Progenitor cell of endocrine pancreas (in vitro differentiated cells): Measurements from ENCODE around the gene STX10. TPM values are rescaled to one million over a fixed set of nuclear protein-coding genes. Genes with fewer than 3 reads are reported as not detected.

Experiments used
- DNase-seq: peaks from one replicate; pipeline ENCODE4 v3.0.0; 2021; ENCODE audit warnings: low spot score; ENCODE audit not compliant: unreplicated experiment
- H3K27ac Mint-ChIP-seq: 2 replicates; pipeline ENCODE4 v1.8.0; 2021; ENCODE audit warnings: mild to moderate bottlenecking, moderate library complexity, mixed read lengths
- H3K27me3 Mint-ChIP-seq: 2 replicates; pipeline ENCODE4 v1.8.0; 2021; ENCODE audit warnings: mixed read lengths
- H3K36me3 Mint-ChIP-seq: 2 replicates; pipeline ENCODE4 v1.8.0; 2022; ENCODE audit warnings: mixed read lengths; ENCODE audit not compliant: insufficient read depth
- H3K4me1 Mint-ChIP-seq: 2 replicates; pipeline ENCODE4 v1.8.0; 2021; ENCODE audit warnings: low read depth, mixed read lengths
- H3K4me3 Mint-ChIP-seq: 2 replicates; pipeline ENCODE4 v1.8.0; 2021; ENCODE audit warnings: low read depth, mild to moderate bottlenecking, moderate library complexity, mixed read lengths
- H3K9me3 Mint-ChIP-seq: 2 replicates; pipeline ENCODE4 v1.8.0; 2021; ENCODE audit warnings: low read depth, mixed read lengths
- total RNA-seq: library from RNA; stranded (reverse); gene quantifications from 2 replicates; pipeline ENCODE4 v1.2.1, GENCODE V29; 2021
- TF ChIP-seq, protein P1 (sequence below): fragments of 200-600 bp; sonication (generic); IDR thresholded peaks from one replicate; pipeline ENCODE4 v1.5.0; 2021; ENCODE audit warnings: antibody characterized with exemption, mild to moderate bottlenecking; ENCODE audit not compliant: unreplicated experiment

STX10 gene
- total RNA-seq, 1 donor from 2014 or later, result 49.2 TPM

DNA sequence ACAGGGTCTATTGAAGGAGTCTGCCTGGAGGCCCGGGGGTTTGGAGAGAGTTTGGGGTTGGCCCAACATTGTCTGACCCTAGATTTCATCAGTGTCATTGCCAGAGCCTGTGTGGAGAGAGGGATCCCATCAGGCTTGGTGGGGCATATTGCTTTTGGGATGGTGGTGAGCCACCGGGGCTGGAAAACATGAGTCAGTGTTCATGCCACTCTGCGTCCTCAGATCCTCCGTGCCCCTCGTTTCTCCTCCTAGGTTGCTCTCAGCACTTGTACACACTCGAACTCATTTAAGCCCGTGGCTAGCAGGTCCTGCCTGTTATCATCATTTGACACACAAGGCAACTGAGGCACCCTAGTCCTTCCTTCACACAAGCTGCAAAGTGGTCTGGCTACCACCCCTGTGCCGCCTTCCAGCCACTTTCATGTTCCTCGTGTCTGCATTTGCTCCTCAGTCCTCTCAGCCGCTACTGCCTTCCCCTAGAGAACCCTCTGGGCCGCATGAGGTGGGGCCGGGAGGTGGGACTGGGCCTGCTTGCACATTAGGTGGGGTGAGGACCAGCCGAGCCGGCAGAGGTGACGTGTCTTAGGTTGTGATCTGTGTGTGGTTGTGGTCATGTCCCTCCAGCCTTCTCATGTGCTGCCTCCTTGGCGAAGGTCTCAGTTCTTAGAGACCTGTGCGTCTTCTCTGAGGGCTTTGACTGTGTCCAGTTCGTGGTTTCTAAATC lies 28.5 kb downstream of the STX10 start:
- H3K36me3 Mint-ChIP-seq, result peaks cover 2% of the 10 kb centered on the region
- H3K27me3 Mint-ChIP-seq, result no peaks in the 10 kb centered on the region
- no peaks in the 10 kb centered on the region for H3K9me3 Mint-ChIP-seq
- H3K4me3 Mint-ChIP-seq, result peak overlapping the region; percentile 37
- peaks cover 12% of the 10 kb centered on the region for H3K4me1 Mint-ChIP-seq
- TF ChIP-seq, protein P1, sequence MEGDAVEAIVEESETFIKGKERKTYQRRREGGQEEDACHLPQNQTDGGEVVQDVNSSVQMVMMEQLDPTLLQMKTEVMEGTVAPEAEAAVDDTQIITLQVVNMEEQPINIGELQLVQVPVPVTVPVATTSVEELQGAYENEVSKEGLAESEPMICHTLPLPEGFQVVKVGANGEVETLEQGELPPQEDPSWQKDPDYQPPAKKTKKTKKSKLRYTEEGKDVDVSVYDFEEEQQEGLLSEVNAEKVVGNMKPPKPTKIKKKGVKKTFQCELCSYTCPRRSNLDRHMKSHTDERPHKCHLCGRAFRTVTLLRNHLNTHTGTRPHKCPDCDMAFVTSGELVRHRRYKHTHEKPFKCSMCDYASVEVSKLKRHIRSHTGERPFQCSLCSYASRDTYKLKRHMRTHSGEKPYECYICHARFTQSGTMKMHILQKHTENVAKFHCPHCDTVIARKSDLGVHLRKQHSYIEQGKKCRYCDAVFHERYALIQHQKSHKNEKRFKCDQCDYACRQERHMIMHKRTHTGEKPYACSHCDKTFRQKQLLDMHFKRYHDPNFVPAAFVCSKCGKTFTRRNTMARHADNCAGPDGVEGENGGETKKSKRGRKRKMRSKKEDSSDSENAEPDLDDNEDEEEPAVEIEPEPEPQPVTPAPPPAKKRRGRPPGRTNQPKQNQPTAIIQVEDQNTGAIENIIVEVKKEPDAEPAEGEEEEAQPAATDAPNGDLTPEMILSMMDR, result no peak
- H3K27ac Mint-ChIP-seq, result peak overlapping the region; percentile 25
- no peak for DNase-seq

DNA sequence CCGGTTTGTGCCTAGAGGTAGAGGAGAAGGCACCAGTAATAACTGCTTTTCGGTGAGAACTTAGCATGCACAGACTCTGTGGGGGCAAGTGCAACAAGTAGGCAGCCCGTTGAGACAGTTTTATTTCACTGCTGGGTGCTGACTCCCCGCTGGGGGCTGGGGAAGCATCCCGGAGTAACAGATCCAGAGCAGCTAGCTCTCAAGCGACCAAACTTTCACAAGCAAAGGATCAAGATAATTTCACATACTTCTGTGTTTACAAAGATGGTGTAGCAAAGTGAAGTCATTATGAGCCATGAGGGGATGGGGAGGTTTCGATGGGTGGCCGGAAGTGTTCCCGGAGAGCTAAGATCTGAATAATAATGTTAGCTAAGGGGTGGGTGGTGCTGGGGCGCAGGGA lies 29.4 kb downstream of the STX10 start:
- TF ChIP-seq, protein P1, result no peak
- Mint-ChIP-seq H3K27ac (peak overlapping the region; percentile 45), H3K4me1 (peaks cover 18% of the 10 kb centered on the region), H3K9me3 (no peaks in the 10 kb centered on the region), H3K27me3 (no peaks in the 10 kb centered on the region), H3K4me3 (peak overlapping the region; percentile 37), H3K36me3 (peaks cover 2% of the 10 kb centered on the region)
- no peak for DNase-seq

DNA sequence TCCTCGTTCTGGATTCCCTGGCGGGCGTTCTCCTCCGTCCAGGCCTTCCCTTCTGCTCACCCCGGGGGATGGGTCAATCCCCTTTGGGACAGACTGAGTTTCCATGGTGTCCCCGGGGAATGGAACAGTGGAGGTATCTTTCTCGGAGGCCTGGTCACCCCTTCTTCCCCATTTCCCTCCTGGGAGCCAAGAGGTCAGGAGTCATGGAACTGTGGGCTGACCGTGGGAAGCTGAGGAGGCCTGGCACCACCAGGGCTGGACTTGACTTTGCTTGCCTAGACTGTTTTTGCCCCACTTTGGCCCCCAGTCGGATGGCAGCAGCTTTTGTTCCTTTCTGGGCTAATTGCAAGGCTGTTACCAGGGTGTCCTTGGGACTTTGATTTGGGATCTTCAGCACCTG lies 30.1 kb downstream of the STX10 start:
- Mint-ChIP-seq H3K27me3 (no peaks in the 10 kb centered on the region), H3K36me3 (peaks cover 2% of the 10 kb centered on the region), H3K4me3 (peak overlapping the region; percentile 77), H3K27ac (no peak overlapping the region), H3K9me3 (no peaks in the 10 kb centered on the region), H3K4me1 (peaks cover 22% of the 10 kb centered on the region)
- DNase-seq, result no peak
- TF ChIP-seq, protein P1, result no peak

DNA sequence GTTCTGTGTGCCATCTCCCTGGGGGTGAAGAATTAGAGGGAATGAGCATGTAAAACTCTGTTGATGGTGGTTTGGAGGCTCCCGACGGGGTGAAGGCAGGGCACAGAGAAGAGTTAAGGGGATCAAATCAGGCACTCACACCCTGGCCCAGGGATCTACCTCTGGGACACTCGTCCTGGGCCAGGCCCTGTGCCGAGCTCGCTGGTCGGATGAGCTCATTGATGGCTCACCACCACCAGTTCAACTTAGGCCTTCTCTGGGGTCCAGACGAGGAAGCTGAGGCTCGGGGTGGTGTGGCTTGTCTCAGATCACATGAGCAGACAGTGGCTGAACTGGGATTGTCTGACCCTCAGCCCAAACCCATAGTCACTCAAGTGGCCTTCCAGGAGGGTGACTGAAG lies 30.5 kb downstream of the STX10 start:
- Mint-ChIP-seq H3K27ac (peak overlapping the region; percentile 79), H3K4me3 (peak overlapping the region; percentile 77), H3K9me3 (no peaks in the 10 kb centered on the region), H3K36me3 (peaks cover 2% of the 10 kb centered on the region), H3K27me3 (no peaks in the 10 kb centered on the region), H3K4me1 (peaks cover 22% of the 10 kb centered on the region)
- TF ChIP-seq, protein P1, result no peak
- no peak for DNase-seq

DNA sequence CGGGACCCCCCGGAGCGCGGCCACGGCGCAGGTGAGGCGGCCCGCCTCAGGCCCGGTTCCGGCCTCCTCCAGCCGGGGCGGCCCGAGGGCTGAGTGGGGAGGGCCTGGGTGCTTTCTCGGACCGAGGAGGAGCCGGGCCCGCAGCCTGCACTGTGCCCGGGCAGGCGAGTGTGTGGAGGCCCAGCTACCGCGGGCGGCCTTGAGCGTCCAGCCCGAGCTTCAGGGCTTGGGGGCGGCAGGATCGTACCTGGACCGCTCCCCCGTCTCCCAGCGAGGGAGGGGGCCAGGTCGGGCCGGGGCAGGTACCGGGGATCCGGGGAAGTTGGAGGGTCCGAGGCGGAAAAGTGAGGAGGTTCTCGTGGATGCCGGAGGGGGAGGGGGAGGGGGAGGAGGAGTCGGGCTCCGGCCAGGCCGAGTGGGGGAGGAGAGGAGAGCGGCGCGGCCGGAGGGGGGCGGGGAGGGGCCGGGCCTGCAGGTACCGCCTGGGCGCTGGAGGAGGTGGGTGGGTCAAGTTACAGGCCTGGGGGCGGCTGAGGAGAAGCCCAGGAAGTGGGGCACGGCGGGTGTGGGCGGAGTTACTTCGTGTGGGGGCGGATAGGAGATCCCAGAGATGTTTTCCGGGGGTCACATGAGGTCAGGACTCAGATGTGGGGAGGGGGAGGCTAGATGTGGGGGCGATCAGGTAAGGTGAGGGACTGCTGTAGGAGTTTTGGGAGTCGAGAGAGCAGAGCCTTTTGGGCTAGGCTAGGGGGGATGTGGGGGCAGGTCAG lies 31.6 kb downstream of the STX10 start:
- TF ChIP-seq, protein P1, result no peak
- Mint-ChIP-seq H3K4me3 (peak overlapping the region; percentile 77), H3K36me3 (peaks cover 2% of the 10 kb centered on the region), H3K27ac (peak overlapping the region; percentile 79), H3K27me3 (no peaks in the 10 kb centered on the region), H3K4me1 (peaks cover 22% of the 10 kb centered on the region), H3K9me3 (no peaks in the 10 kb centered on the region)
- peak; percentile 50 for DNase-seq
